PC-3 (cell line): ENCODE data around the gene FBXL13.

Source experiments
- EZH2 ChIP-seq: fragments of 300-600 bp; sonication (generic); IDR thresholded peaks from one replicate; pipeline ENCODE4 v1.6.1; 2017; ENCODE audit warnings: antibody characterized with exemption, mild to moderate bottlenecking, low read length; ENCODE audit not compliant: unreplicated experiment
- EZH2phosphoT487 ChIP-seq: fragments of 300-600 bp; sonication (generic); IDR thresholded peaks from 2 replicates; pipeline ENCODE4 v1.6.1; 2018; ENCODE audit warnings: mild to moderate bottlenecking, antibody characterized with exemption, low read length, borderline replicate concordance
- TF ChIP-seq, protein P1 (sequence below): fragments of 300-600 bp; sonication (generic); conservative IDR thresholded peaks from 2 replicates; pipeline ENCODE4 v1.5.1; 2017; ENCODE audit warnings: antibody characterized with exemption, low read depth, mild to moderate bottlenecking, low read length

GRCh38 chr7:102916881-102917280, 157.7 kb downstream of the FBXL13 start:
- TF ChIP-seq EZH2 (no peak), EZH2phosphoT487 (no peak)
- TF ChIP-seq, protein P1, sequence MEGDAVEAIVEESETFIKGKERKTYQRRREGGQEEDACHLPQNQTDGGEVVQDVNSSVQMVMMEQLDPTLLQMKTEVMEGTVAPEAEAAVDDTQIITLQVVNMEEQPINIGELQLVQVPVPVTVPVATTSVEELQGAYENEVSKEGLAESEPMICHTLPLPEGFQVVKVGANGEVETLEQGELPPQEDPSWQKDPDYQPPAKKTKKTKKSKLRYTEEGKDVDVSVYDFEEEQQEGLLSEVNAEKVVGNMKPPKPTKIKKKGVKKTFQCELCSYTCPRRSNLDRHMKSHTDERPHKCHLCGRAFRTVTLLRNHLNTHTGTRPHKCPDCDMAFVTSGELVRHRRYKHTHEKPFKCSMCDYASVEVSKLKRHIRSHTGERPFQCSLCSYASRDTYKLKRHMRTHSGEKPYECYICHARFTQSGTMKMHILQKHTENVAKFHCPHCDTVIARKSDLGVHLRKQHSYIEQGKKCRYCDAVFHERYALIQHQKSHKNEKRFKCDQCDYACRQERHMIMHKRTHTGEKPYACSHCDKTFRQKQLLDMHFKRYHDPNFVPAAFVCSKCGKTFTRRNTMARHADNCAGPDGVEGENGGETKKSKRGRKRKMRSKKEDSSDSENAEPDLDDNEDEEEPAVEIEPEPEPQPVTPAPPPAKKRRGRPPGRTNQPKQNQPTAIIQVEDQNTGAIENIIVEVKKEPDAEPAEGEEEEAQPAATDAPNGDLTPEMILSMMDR: no peak
